Tibial nerve (tissue), 4 donors: Measurements from ENCODE around the gene DTYMK. TPM values are rescaled to one million over a fixed set of nuclear protein-coding genes. Genes with fewer than 3 reads are reported as not detected.
"Not testable (repeated sequence)": the region's sequence is repeated elsewhere in the genome, so short reads cannot be mapped to it uniquely, and the experiment has no call there.

Source experiments
- DNase-seq, 2 donors: peaks; one replicate each; pipeline ENCODE4 v3.0.0-alpha.2; 2019; ENCODE audit warnings: low spot score in 2 of 2
- H3K27ac ChIP-seq, 4 donors: fragments of 200-600 bp; sonication (generic) in 3 of 4; one replicate each; pipeline ENCODE4 v1.5.1; 2017 to 2019; ENCODE audit warnings: mild to moderate bottlenecking in 1 of 4
- H3K27me3 ChIP-seq, 2 donors: fragments of 200-600 bp; sonication (generic) in 1 of 2; one replicate each; pipeline versions ENCODE4 v1.5.1 to v1.6.0; 2017 to 2019
- H3K36me3 ChIP-seq, 3 donors: fragments of 200-600 bp; sonication (generic); one replicate each; pipeline ENCODE4 v1.5.1; 2018 to 2019
- H3K4me1 ChIP-seq, 4 donors: fragments of 200-600 bp; sonication (generic) in 3 of 4; one replicate each; pipeline ENCODE4 v1.5.1; 2017 to 2019
- H3K4me3 ChIP-seq, 4 donors: fragments of 200-600 bp; sonication (generic) in 3 of 4; one replicate each; pipeline ENCODE4 v1.5.1; 2017 to 2019; ENCODE audit warnings: mild to moderate bottlenecking in 1 of 4, moderate library complexity in 1 of 4
- H3K9me3 ChIP-seq, 4 donors: fragments of 200-600 bp; sonication (generic) in 3 of 4; one replicate each; pipeline ENCODE4 v1.5.1; 2017 to 2019
- CTCF ChIP-seq, 5 experiments: fragments of 200-600 bp in 3 of 5; fragments of 450-650 bp in 2 of 5; sonication (generic) in 3 of 5; IDR thresholded peaks; one replicate each; pipeline ENCODE4 v1.5.1; 2016 to 2019; ENCODE audit warnings: antibody characterized with exemption in 5 of 5, mild to moderate bottlenecking in 3 of 5, moderate library complexity in 2 of 5
- EP300 ChIP-seq, 2 donors: sonication (generic); formaldehyde crosslinking; IDR thresholded peaks; one replicate each; pipeline ENCODE4 v1.6.1; 2017; ENCODE audit warnings: antibody characterized with exemption in 2 of 2, mild to moderate bottlenecking in 1 of 2
- POLR2A ChIP-seq, 2 donors: fragments of 450-650 bp; IDR thresholded peaks; one replicate each; pipeline ENCODE4 v1.6.1; 2017; ENCODE audit warnings: antibody characterized with exemption in 2 of 2, mild to moderate bottlenecking in 2 of 2, moderate library complexity in 2 of 2
- WGBS, 2 donors: methylation state at CpG; one replicate each; pipeline ENCODE4 v1.1.5; 2018; 5-methylcytosine and 5-hydroxymethylcytosine counted together
- total RNA-seq, 4 donors: library from RNA; depleted of rRNA; stranded (reverse); fragments of >200 nt; gene quantifications; one replicate each; pipeline ENCODE4 v1.1.0, GENCODE V29; 2016

DTYMK gene
- total RNA-seq, 4 donors from 2014 or later, result 20.5 to 35.4 (median 21.3) TPM

- TF ChIP-seq EP300 (IDR thresholded peaks at IDR 0.05) (no peak), POLR2A (IDR thresholded peaks at IDR 0.05) (no peak), CTCF (IDR thresholded peaks at IDR 0.05) (no peak)
- Histone ChIP-seq H3K9me3 (no peaks in the 10 kb centered on the region), H3K27ac (peak overlapping the region; percentile 66 to 90 (median 74)), H3K36me3 (peaks cover 0 to 9% (median 0%) of the 10 kb centered on the region in 3 donors), H3K27me3 (no peaks in the 10 kb centered on the region), H3K4me3 (peak overlapping the region; percentile 66 to 95 (median 90)), H3K4me1 (peaks cover 0 to 28% (median 7%) of the 10 kb centered on the region in 4 donors)
- no peak for DNase-seq
- WGBS, 2 donors, result 80 to 84% methylated on average over 23 of the region's 23 CpGs
Observed at GRCh38 chr2:241733391-241734207, 47.0 kb upstream of the DTYMK start.

- not testable (repeated sequence) for H3K36me3 ChIP-seq, H3K27me3 ChIP-seq, H3K9me3 ChIP-seq
- peak in 1 of 2 donors; percentile 55 for DNase-seq
- TF ChIP-seq CTCF (IDR thresholded peaks at IDR 0.05), result peak; percentile 42 to 65 (median 47)
- WGBS, 2 donors, result 48 to 66% methylated on average over 16 to 24 of the region's 26 CpGs
- peak overlapping the region in 1 of 4 donors; percentile 22 for H3K4me3 ChIP-seq
- peaks cover 0 to 25% (median 7%) of the 10 kb centered on the region in 4 donors for H3K4me1 ChIP-seq
- H3K27ac ChIP-seq, result peak overlapping the region in 2 of 4 donors; percentile 15 to 34
Observed at GRCh38 chr2:241732513-241733186, 46.0 kb upstream of the DTYMK start.

GRCh38 chr2:241730671-241731293 lies 44.2 kb upstream of the DTYMK start:
- Histone ChIP-seq H3K4me1 (peaks cover 0 to 18% (median 6%) of the 10 kb centered on the region in 4 donors), H3K4me3 (no peak overlapping the region), H3K27me3 (no peaks in the 10 kb centered on the region), H3K36me3 (peaks cover 0 to 19% (median 0%) of the 10 kb centered on the region in 3 donors), H3K27ac (no peak overlapping the region), H3K9me3 (no peaks in the 10 kb centered on the region)
- WGBS, 2 donors, result 81 to 85% methylated on average over 12 of the region's 12 CpGs
- no peak for TF ChIP-seq EP300 (IDR thresholded peaks at IDR 0.05)
- TF ChIP-seq CTCF (IDR thresholded peaks at IDR 0.05), result no peak
- TF ChIP-seq POLR2A (IDR thresholded peaks at IDR 0.05), result no peak
- no peak for DNase-seq

GRCh38 chr2:241729868-241730267 lies 43.3 kb upstream of the DTYMK start:
- no peak overlapping the region for H3K4me3 ChIP-seq
- no peaks in the 10 kb centered on the region for H3K9me3 ChIP-seq
- no peak for DNase-seq
- H3K27me3 ChIP-seq, result no peaks in the 10 kb centered on the region
- no peak overlapping the region for H3K27ac ChIP-seq
- TF ChIP-seq CTCF (IDR thresholded peaks at IDR 0.05), result no peak
- TF ChIP-seq EP300 (IDR thresholded peaks at IDR 0.05), result no peak
- no peak for TF ChIP-seq POLR2A (IDR thresholded peaks at IDR 0.05)
- WGBS, 2 donors, result 90 to 94% methylated on average over 6 of the region's 6 CpGs
- H3K4me1 ChIP-seq, result peaks cover 0 to 12% (median 2%) of the 10 kb centered on the region in 4 donors
- peaks cover 0 to 28% (median 0%) of the 10 kb centered on the region in 3 donors for H3K36me3 ChIP-seq
